Breast epithelium (tissue), 4 donors: ENCODE data around the gene DEGS1. TPM values are rescaled to one million over a fixed set of nuclear protein-coding genes. Genes with fewer than 3 reads are reported as not detected.

Experiments used
- DNase-seq, 2 donors: peaks; one replicate each; pipeline ENCODE4 v3.0.0-alpha.2; 2019; ENCODE audit warnings: low spot score in 2 of 2
- H3K27ac ChIP-seq, 2 donors: fragments of 200-600 bp; sonication (generic) in 1 of 2; one replicate each; pipeline ENCODE4 v1.5.1; 2016 to 2019; ENCODE audit warnings: mild to moderate bottlenecking in 1 of 2
- H3K27me3 ChIP-seq, 2 donors: fragments of 200-600 bp; sonication (generic) in 1 of 2; one replicate each; pipeline versions ENCODE4 v1.5.1 to v1.6.0; 2017 to 2019; ENCODE audit warnings: control low read depth in 1 of 2, mild to moderate bottlenecking in 1 of 2
- H3K36me3 ChIP-seq: fragments of 200-600 bp; one replicate; pipeline ENCODE4 v1.5.1; 2019
- H3K4me1 ChIP-seq, 2 donors: fragments of 200-600 bp; sonication (generic); one replicate each; pipeline ENCODE4 v1.5.1; 2016 to 2019; ENCODE audit warnings: control low read depth in 1 of 2
- H3K4me3 ChIP-seq, 3 donors: fragments of 200-600 bp; sonication (generic); 1 replicate in 2 of 3; 2 replicates in 1 of 3; pipeline ENCODE4 v1.5.1; 2016 to 2019; ENCODE audit warnings: mild to moderate bottlenecking in 3 of 3, moderate library complexity in 2 of 3
- H3K9me3 ChIP-seq, 2 donors: fragments of 200-600 bp; sonication (generic) in 1 of 2; one replicate each; pipeline ENCODE4 v1.5.1; 2016 to 2019; ENCODE audit warnings: control low read depth in 1 of 2
- CTCF ChIP-seq, 3 donors: fragments of 450-650 bp; IDR thresholded peaks; one replicate each; pipeline ENCODE4 v1.5.1; 2016 to 2017; ENCODE audit warnings: antibody characterized with exemption in 3 of 3, mild to moderate bottlenecking in 3 of 3, moderate library complexity in 3 of 3
- POLR2A ChIP-seq: fragments of 450-650 bp; IDR thresholded peaks from one replicate; pipeline ENCODE4 v1.6.1; 2016; ENCODE audit warnings: antibody characterized with exemption, mild to moderate bottlenecking, moderate library complexity
- POLR2AphosphoS5 ChIP-seq, 3 donors: sonication (generic); formaldehyde crosslinking; IDR thresholded peaks; one replicate each; pipeline ENCODE4 v1.6.1; 2017; ENCODE audit warnings: antibody characterized with exemption in 3 of 3
- intact Hi-C: fragments of 100-400 bp; cut with DNase I; formaldehyde crosslinking; loops from one replicate; pipeline ENCODE4 v1.15.1; 2023; ENCODE audit warnings: low total_unique reads
- total RNA-seq, 3 donors: library from RNA; depleted of rRNA; stranded (reverse); fragments of >200 nt; gene quantifications; one replicate each; pipeline ENCODE4 v1.1.0, GENCODE V29; 2016

Gene DEGS1
- total RNA-seq, 3 donors from 2014 or later: 74.9 to 84.4 (median 81.0) TPM

- TF ChIP-seq POLR2A (no peak), CTCF (IDR thresholded peaks at IDR 0.05) (no peak), POLR2AphosphoS5 (IDR thresholded peaks at IDR 0.05) (no peak)
- intact Hi-C loops: no loop called here
- peak overlapping the region in 1 of 2 donors; percentile 29 for H3K27ac ChIP-seq
- no peak overlapping the region for H3K4me3 ChIP-seq
- no peaks in the 10 kb centered on the region for H3K36me3 ChIP-seq
- peaks cover 0 to 7% of the 10 kb centered on the region in 2 donors for H3K4me1 ChIP-seq
- H3K9me3 ChIP-seq: no peaks in the 10 kb centered on the region
- no peaks in the 10 kb centered on the region for H3K27me3 ChIP-seq
- DNase-seq: no peak
Observed at GRCh38 chr1:224196813-224197600, 14.0 kb downstream of the DEGS1 start.

DNA sequence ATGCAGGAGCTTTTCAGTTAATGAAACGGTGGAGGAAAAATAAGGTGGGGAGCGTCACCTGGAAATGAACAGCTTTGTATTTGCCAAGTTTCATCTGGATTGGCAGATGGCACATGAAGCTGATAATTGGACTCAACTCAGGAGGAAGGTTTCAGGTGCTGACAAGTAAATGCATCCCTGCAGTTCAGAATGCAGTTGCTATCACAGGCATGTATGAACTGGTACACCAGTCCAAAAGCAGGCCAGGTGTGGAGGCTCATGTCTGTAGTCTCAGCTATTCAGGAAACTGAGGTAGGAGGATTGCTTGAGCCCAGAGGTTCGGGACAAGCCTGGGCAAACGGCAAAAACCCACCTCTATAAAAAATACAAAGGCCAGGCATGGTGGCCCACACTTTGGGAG, 15.5 kb downstream of the DEGS1 start:
- DNase-seq: no peak
- no peaks in the 10 kb centered on the region for H3K36me3 ChIP-seq
- H3K27me3 ChIP-seq: no peaks in the 10 kb centered on the region
- H3K4me1 ChIP-seq: peaks cover 6 to 12% of the 10 kb centered on the region in 2 donors
- no peaks in the 10 kb centered on the region for H3K9me3 ChIP-seq
- TF ChIP-seq CTCF (IDR thresholded peaks at IDR 0.05) (no peak), POLR2AphosphoS5 (IDR thresholded peaks at IDR 0.05) (no peak), POLR2A (no peak)
- peak overlapping the region; percentile 21 to 87 for H3K27ac ChIP-seq
- no peak overlapping the region for H3K4me3 ChIP-seq
- intact Hi-C loops: no loop called here

- H3K27ac ChIP-seq: peak overlapping the region; percentile 83 to 87
- no peaks in the 10 kb centered on the region for H3K9me3 ChIP-seq
- H3K36me3 ChIP-seq: no peaks in the 10 kb centered on the region
- no peaks in the 10 kb centered on the region for H3K27me3 ChIP-seq
- TF ChIP-seq POLR2A: no peak
- TF ChIP-seq POLR2AphosphoS5 (IDR thresholded peaks at IDR 0.05): no peak
- TF ChIP-seq CTCF (IDR thresholded peaks at IDR 0.05): no peak
- intact Hi-C loops: no loop called here
- H3K4me3 ChIP-seq: no peak overlapping the region
- H3K4me1 ChIP-seq: peaks cover 7 to 19% of the 10 kb centered on the region in 2 donors
- DNase-seq: no peak
Observed at GRCh38 chr1:224199679-224200078, 16.6 kb downstream of the DEGS1 start.

DNA sequence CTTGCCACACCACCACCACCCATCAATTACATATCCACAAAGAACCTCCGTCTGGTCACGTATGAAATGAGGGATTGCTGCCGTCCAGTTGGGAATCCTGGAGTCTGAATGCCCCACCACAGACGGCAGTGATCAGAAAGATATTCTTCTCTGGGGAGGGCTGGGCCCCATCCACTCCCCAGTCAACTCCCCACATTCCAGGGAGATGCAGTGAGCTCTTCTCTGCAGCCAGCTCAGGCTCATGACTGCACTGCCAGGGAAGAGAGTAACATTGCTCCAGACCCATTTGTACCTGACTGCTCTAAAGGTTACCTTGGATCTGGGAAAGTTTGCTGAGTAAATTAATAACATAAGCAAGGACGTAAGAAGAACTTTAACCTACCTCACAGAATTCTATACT, 18.3 kb downstream of the DEGS1 start:
- Histone ChIP-seq H3K4me3 (no peak overlapping the region), H3K27me3 (no peaks in the 10 kb centered on the region), H3K27ac (no peak overlapping the region), H3K9me3 (no peaks in the 10 kb centered on the region), H3K36me3 (no peaks in the 10 kb centered on the region), H3K4me1 (peaks cover 7 to 24% of the 10 kb centered on the region in 2 donors)
- TF ChIP-seq POLR2AphosphoS5 (IDR thresholded peaks at IDR 0.05) (no peak), CTCF (IDR thresholded peaks at IDR 0.05) (no peak), POLR2A (no peak)
- intact Hi-C loops: no loop called here
- DNase-seq: no peak

DNA sequence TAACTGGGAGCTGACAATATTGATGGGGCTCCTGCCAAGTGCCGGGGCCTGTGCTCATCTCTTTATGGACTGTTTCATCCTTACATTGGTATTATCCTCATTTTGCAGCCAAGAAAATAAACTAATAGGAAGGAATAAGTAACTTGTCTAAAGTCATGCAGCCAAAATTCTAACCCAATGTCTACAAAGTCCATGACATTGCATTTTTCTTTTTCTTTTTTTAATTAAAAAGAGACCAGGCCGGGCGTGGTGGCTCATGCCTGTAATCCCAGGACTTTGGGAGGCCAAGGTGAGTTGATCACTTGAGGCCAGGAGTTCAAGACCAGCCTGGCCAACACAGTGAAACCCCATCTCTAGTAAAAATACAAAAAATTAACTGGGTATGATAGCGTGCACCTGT, 18.8 kb downstream of the DEGS1 start:
- TF ChIP-seq POLR2AphosphoS5 (IDR thresholded peaks at IDR 0.05): no peak
- no peak for TF ChIP-seq CTCF (IDR thresholded peaks at IDR 0.05)
- no peak for TF ChIP-seq POLR2A
- Histone ChIP-seq H3K4me1 (peaks cover 7 to 24% of the 10 kb centered on the region in 2 donors), H3K27me3 (no peaks in the 10 kb centered on the region), H3K9me3 (no peaks in the 10 kb centered on the region), H3K27ac (peak overlapping the region in 1 of 2 donors; percentile 36), H3K4me3 (no peak overlapping the region), H3K36me3 (no peaks in the 10 kb centered on the region)
- DNase-seq: no peak
- intact Hi-C loops: no loop called here
